ENCODE data around the gene ENTPD2.

ENTPD2 gene

GRCh38 chr9:137077010-137077747 lies 23.3 kb upstream of the ENTPD2 start, which contains the start of gene UAP1L1:
TSS of gene UAP1L1 (plus strand) at chr9:137077517. CDS start at chr9:137077533, 16 bp downstream.
- TF ChIP-seq JUND (IDR thresholded peaks at IDR 0.05; ENCODE audit: low read depth) = no peak
- in situ Hi-C loops (cut with HindIII; ENCODE audit: low pct_unique_long_range_greater_than_20kb, low sequenced_read_pairs) = no loop called here
- peak in 1 of 2 experiments; percentile 92 for DNase-seq (ENCODE audit: low read depth in 1 of 2, low spot score in 1 of 2)

- no peak for DNase-seq (ENCODE audit: low read depth in 1 of 2, low spot score in 1 of 2)
- in situ Hi-C loops (cut with HindIII; ENCODE audit: low pct_unique_long_range_greater_than_20kb, low sequenced_read_pairs) = no loop called here
- TF ChIP-seq JUND (IDR thresholded peaks at IDR 0.05; ENCODE audit: low read depth) = no peak
Observed at GRCh38 chr9:137076636-137077009, 22.8 kb upstream of the ENTPD2 start.

DNA sequence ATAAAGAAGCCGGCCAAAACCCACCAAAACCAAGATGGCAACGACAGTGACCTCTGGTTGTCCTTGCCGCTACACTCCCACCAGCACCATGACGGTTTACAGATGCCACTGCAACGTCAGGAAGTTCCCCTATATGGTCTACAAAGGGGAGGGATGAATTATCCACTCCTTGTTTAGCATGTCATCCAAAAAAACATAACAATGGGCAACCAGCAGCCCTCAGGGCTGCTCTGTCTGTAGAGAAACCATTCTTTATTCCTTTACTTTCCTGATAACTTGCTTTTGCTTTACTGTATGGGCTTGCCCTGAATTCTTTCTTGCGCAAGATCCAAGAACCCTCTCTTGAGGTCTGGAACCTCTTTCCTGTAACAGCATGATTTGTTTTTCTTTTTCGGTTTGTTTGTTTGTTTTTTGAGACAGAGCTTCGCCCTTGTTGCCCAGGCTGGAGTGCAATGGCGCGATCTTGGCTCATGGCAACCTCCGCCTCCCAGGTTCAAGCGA lies 21.5 kb upstream of the ENTPD2 start:
- in situ Hi-C loops (cut with HindIII; ENCODE audit: low pct_unique_long_range_greater_than_20kb, low sequenced_read_pairs) = no loop called here
- TF ChIP-seq JUND (IDR thresholded peaks at IDR 0.05; ENCODE audit: low read depth) = no peak
- DNase-seq (ENCODE audit: low read depth in 1 of 2, low spot score in 1 of 2) = no peak

DNA sequence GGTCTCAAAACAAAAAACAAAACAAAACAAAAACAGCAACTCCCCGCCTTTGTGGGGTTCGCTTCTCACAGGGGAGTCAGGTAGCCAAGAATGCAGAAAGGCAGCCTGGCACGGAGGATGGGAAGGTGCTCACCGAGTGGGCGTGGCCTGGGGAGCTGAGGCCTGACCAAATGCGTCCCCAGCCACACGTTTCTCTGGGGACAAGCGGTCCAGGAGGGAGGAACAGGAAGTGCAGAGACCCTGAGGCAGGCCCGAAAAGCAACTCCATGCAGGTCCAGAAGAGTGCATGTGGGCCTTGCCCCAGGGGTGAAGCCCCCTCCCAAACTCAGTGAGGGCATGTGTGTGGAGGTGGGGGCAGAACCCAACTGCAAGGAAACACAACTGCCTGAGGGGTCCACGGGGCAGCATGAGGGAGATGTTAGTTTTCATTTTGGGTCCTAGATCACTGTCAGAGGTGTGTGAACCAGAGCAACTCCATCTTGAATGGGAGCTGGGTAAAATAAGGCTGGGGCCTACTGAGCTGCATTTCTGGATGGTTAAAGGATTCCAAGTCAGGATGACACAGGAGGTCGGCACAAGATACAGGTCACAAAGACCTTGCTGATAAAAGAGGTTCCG lies 20.9 kb upstream of the ENTPD2 start:
- in situ Hi-C loops (cut with HindIII; ENCODE audit: low pct_unique_long_range_greater_than_20kb, low sequenced_read_pairs) = no loop called here
- DNase-seq (ENCODE audit: low read depth in 1 of 2, low spot score in 1 of 2) = no peak
- TF ChIP-seq JUND (IDR thresholded peaks at IDR 0.05; ENCODE audit: low read depth) = no peak

GRCh38 chr9:137073992-137074399 lies 20.1 kb upstream of the ENTPD2 start:
- no peak for TF ChIP-seq JUND (IDR thresholded peaks at IDR 0.05; ENCODE audit: low read depth)
- in situ Hi-C loops (cut with HindIII; ENCODE audit: low pct_unique_long_range_greater_than_20kb, low sequenced_read_pairs) = no loop called here

GRCh38 chr9:137071282-137071681 lies 17.4 kb upstream of the ENTPD2 start:
- DNase-seq (ENCODE audit: low read depth in 1 of 2, low spot score in 1 of 2) = no peak
- no peak for TF ChIP-seq JUND (IDR thresholded peaks at IDR 0.05; ENCODE audit: low read depth)

More at GRCh38 chr9:137073992-137074399, 20.1 kb upstream of the ENTPD2 start:
- DNase-seq (ENCODE audit: low read depth in 1 of 2, low spot score in 1 of 2) = no peak

DNA sequence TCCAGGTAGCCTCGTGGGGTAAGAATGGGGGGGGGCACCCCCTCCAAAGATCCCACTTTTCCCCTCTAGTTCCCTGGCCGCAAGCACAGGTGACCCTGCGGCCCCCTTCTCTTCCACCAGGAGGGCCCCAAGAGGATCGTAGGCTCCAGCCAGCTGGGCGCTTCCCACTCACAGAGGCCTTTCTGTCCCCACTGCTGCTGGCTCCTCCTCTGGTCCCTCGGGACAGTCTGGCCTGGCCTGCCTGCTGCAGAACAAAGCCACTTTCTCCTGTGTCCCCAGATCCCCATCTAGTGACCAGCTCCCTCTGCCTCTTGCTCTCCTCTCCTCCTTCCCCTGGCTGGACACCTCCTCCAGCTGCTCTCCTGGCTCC lies 17.0 kb upstream of the ENTPD2 start:
- in situ Hi-C loops (cut with HindIII; ENCODE audit: low pct_unique_long_range_greater_than_20kb, low sequenced_read_pairs) = no loop called here
- no peak for TF ChIP-seq JUND (IDR thresholded peaks at IDR 0.05; ENCODE audit: low read depth)
- no peak for DNase-seq (ENCODE audit: low read depth in 1 of 2, low spot score in 1 of 2)

More at GRCh38 chr9:137071282-137071681, 17.4 kb upstream of the ENTPD2 start:
- in situ Hi-C loops (cut with HindIII; ENCODE audit: low pct_unique_long_range_greater_than_20kb, low sequenced_read_pairs) = no loop called here

- in situ Hi-C loops (cut with HindIII; ENCODE audit: low pct_unique_long_range_greater_than_20kb, low sequenced_read_pairs) = no loop called here
- DNase-seq (ENCODE audit: low read depth in 1 of 2, low spot score in 1 of 2) = peak; percentile 93 to 99
Observed at GRCh38 chr9:137070201-137070905, 16.5 kb upstream of the ENTPD2 start, which contains the start of gene SAPCD2. TSS of gene SAPCD2 (minus strand) at chr9:137070557. CDS start at chr9:137070460, 97 bp downstream.

DNA sequence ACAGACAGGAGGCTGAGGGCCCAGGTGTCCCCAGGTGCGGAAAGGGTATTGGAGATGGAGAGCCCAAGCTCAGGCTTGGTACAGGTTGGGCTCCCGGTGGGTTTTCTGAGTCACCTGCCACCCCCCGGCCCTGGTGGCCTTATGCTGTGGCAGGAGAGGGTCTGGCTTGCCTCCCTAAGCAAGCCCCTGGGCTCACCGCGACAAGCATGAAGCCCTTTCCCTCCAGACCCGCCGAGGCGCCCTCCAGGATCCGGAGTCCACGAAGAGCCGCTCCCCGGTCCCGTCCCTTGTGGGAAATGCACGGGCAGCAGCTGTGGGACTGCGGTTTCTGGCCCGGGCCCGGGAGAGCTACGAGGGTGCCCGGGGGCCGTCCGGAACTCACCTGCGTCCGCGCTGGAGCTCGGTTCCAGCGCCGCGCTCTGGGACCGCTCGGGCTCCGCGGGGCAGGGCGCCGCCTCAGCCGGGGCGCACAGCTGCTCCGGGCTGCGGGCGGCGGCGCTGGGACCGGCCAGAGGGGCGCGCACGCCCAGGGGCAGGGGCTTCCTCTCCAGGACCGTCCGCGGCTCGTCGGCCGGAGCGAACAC lies 15.7 kb upstream of the ENTPD2 start:
- no peak for TF ChIP-seq JUND (IDR thresholded peaks at IDR 0.05; ENCODE audit: low read depth)
- no peak for DNase-seq (ENCODE audit: low read depth in 1 of 2, low spot score in 1 of 2)
- in situ Hi-C loops (cut with HindIII; ENCODE audit: low pct_unique_long_range_greater_than_20kb, low sequenced_read_pairs) = no loop called here

More at GRCh38 chr9:137070201-137070905, 16.5 kb upstream of the ENTPD2 start, which contains the start of gene SAPCD2:
- no peak for TF ChIP-seq JUND (IDR thresholded peaks at IDR 0.05; ENCODE audit: low read depth)

GRCh38 chr9:137068539-137069507 lies 15.0 kb upstream of the ENTPD2 start:
- in situ Hi-C loops (cut with HindIII; ENCODE audit: low pct_unique_long_range_greater_than_20kb, low sequenced_read_pairs) = no loop called here
- TF ChIP-seq JUND (IDR thresholded peaks at IDR 0.05; ENCODE audit: low read depth) = no peak
- no peak for DNase-seq (ENCODE audit: low read depth in 1 of 2, low spot score in 1 of 2)

DNA sequence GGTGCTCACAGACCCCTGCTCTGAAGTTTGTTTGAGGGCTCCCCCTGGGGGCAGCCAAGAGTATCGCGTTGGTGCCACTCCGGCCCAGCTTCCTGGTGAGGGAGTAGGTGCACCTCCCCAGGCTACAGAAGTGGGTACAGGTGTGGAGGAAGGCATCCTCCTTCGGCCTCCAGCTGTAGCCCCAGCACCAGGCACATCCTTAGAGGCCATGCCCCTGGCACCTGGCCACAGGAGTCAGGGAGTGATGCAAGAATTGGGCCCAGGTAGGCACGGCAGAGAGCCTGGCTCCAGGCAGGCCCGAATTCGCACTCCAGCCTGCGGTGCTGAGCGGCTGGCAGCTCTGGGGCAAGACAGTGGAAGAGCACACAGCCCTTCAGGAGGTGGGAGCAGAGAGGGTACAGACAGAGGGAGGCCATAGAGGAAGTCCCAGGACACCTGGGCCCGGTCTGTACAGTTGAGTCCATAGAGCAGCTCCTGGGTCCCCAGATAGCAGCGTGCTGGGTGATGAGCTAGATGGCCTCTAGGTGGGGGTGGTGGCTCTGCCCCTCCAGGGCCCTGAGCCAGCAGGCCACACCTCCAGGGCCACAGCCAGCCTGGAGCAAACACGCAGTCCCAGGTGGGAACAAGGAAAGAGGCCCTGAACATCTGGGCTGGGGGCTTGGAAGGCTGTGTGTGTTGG lies 14.1 kb upstream of the ENTPD2 start:
- in situ Hi-C loops (cut with HindIII; ENCODE audit: low pct_unique_long_range_greater_than_20kb, low sequenced_read_pairs) = no loop called here
- DNase-seq (ENCODE audit: low read depth in 1 of 2, low spot score in 1 of 2) = peak; percentile 94
- no peak for TF ChIP-seq JUND (IDR thresholded peaks at IDR 0.05; ENCODE audit: low read depth)

Measured in T47D (cell line).